ENCODE results near the gene SPC25. TPM values are rescaled to one million over a fixed set of nuclear protein-coding genes. Genes with fewer than 3 reads are reported as not detected.
"Not testable (repeated sequence)": the region's sequence is repeated elsewhere in the genome, so short reads cannot be mapped to it uniquely, and the experiment has no call there.

The SPC25 gene
- total RNA-seq, 1 donor from 2014 or later: 0.55 TPM

DNA sequence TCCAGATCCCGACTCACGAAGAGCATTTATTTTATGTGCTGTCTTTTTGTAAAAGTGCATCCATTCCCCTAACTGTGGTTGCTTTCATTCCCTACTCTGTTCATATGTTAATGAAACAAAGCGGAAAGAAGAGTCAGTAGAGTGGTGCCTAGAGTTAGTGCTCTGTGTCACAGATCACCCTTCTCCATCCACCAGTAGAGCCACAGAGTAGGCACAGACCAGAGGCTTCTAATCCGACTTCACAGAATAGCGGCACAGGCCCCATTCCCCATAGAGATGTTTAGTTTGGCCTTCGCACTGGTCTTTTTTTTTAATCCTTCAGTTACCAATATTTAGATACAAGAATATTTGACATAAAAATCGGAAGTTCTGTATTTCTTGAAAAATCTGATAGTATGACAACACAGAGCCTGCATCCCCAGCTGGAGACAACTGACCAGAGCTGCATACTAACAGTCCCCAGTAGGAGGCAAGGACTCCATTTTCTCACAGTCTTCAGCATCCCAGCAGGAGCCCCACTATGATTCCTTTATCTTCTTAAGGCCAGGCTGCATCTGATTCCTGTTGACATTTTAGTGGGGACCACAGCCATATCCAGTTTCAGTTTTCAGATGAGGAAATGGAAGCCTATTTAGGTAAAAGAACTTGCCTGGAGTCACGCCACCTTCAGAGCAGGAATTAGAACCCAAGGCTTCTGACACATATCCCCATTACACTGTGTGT lies 17.9 kb upstream of the SPC25 start:
- ATAC-seq (no peak), DNase-seq (no peak)
- intact Hi-C loops (cut with micrococcal nuclease): no loop called here

DNA sequence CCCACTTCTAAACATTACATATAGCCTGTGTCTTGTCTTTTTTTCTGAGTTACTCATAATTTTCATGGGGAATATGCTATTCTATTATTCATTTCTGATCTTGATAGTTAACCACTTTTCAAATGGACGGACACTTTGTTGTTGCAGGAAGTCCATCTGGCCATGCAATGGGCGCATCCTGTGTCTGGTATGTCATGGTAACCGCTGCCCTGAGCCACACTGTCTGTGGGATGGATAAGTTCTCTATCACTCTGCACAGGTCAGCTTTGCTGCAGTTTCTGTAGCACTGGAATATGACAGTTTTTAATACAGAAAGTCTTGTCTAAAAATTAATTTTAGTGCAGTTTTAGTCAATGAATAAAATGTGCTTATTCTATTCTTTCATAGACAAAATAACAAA lies 14.1 kb upstream of the SPC25 start:
- no peak for DNase-seq
- intact Hi-C loops (cut with micrococcal nuclease): no loop called here
- ATAC-seq: no peak

DNA sequence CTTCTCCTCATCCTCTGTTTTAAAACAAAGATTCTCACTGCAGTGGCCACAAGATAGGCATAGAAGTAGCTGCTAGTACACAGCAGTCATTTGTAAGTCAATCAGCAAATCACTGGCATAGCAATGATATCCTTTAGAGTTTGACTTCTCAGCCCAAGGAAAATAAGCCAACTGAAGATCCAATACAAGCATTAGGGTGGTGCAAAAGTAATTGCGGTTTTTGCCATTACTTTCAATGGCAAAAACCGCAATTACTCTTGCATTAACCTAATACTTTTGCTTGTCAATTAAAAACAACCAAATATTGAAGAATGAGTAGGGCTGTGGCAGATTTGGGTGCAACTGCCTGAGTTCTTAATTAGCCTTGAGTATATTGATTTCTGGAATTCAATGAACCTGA lies 13.7 kb upstream of the SPC25 start:
- intact Hi-C loops (cut with micrococcal nuclease): no loop called here
- ATAC-seq: no peak
- no peak for DNase-seq

DNA sequence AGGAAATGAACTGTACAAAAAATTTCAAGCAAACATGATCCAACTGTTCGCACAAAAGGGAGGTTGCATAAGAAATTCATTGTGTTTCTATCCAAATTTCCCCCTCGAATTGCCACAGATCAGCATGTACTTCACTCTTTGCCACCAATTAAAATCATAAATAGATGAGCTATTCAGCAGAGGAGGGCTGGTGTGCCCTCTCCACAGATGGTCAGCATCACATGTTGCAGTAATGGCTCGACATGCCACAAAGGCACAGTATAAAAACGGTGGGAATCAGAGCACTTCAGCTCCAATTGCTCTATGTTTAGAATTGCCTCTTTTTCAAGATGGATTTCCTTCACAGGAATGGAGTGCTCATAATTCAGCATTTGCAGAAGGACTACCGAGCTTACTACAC lies 10.8 kb upstream of the SPC25 start, which contains the start of gene G6PC2:
Gene G6PC2 (plus strand): TSS at position 289 of the 400 bp plus-strand sequence. CDS start 41 bp downstream, at position 330.
- DNase-seq (no peak), ATAC-seq (no peak)
- intact Hi-C loops (cut with micrococcal nuclease): no loop called here

DNA sequence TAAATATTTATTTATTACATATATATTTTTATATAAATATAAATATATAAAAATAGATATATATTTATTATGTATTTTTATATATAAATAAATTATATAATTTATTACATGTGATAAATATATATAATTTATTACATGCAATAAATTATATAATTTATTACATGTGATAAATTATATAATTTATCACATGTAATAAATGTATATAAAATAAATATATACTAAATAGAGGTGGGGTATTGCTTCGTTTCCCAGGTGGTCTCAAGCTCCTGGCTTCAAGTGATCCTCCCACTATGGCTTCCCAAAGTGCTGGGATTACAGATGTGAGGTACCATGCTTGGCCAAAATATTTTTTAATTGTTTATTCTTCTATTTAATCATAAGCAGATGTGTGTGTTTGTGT lies 7.2 kb upstream of the SPC25 start:
- ATAC-seq (no peak), DNase-seq (no peak)
- intact Hi-C loops (cut with micrococcal nuclease): no loop called here

DNA sequence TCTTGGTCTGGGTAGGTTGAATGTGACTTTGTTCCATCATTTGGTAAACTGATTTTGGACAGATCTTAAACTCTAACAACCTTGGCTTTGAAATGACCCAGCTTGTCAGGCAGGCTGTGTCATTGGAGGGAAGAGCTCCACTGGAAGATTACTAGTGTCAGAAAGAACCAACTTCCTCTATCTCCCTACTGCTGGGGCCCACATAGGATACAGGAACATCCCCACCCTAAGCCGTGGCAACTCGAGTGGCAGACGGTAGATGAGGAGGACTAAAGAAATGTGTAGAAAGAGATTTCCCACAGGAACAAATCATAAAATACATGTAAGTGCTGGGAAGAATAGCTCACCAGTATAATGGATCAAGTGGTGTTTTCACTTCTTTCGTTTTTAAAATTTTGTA lies 6.6 kb upstream of the SPC25 start:
- DNase-seq (no peak), ATAC-seq (no peak)
- intact Hi-C loops (cut with micrococcal nuclease): no loop called here

DNA sequence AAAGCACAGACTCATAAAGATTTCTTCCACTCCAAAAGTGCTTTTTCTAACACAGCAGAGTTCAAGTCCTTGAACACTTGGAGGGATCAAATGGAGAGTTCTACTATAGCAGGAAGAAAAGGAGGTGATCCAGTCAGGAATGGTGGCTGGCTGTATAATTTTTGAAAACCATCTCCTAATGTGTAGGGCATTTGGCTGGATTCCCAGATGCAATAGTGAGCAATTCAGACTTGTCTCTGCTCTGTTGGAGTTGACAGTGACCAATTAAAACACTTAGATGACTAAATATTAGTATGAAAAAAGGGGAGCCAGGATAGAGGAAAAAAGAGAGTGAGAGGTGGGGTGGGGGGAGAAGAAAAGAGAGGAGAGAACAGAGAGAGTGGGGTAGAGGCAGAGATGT lies 5.5 kb upstream of the SPC25 start:
- DNase-seq: no peak

DNA sequence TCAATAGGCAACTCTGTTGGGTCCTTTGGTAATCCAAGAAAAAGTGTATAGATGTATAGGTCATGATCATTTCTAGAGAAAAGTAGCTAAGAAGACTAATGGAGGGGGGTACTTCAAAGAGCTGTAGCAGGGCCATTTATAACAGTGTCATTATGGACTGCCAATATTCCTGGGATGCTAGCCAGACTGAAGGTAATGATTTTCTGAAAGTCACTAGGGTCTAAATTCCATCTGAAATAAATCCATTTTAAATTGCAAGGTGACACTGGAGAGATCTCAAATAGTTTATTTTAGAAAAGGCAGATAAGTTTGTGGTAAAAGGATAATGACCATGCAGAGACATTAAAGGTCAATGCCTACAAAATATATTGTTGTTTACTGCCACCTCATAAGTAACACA lies 4.5 kb upstream of the SPC25 start:
- intact Hi-C loops (cut with micrococcal nuclease): no loop called here
- ATAC-seq (no peak), DNase-seq (no peak)

More for the DNA sequence above, 5.5 kb upstream of the SPC25 start:
- intact Hi-C loops (cut with micrococcal nuclease): no loop called here
- ATAC-seq: no peak

DNA sequence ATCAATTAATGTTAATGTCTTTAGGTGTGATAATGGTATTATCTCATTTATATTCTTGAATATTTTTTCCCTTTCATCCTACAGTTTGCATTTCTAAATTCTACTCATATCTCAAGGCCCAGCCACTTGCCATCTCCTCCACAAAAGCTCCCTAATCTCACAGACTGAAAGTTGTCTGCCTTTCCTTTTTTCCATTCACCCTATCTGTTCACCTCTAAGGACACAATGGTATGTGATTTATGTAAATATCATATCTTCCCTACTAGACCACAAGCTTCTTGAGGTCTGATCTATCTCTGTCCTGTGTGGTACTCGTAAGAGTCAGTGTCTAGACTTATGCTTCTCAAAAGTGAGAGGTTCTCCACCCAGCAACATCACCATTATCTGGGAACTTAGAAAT lies 3.9 kb upstream of the SPC25 start:
- ATAC-seq (no peak), DNase-seq (no peak)
- intact Hi-C loops (cut with micrococcal nuclease): no loop called here

DNA sequence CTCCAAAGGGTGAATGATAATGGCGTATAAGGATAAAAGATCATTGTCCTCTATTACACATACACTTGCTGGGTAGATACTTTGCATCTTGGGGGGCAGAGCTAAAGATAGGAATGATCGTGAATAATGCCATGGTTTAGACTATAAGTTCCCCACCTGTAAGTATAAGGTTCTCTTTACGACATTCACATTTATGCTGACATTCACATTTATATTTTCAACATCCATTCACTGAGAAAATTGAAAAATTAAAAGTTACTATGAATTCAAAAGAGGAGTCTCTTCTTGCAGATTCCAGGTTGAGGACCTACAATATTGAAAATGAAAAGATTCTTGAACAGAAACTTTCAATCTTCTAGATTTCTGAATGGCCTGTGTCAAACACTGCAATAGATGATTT lies 2.1 kb upstream of the SPC25 start:
- no peak for ATAC-seq

DNA sequence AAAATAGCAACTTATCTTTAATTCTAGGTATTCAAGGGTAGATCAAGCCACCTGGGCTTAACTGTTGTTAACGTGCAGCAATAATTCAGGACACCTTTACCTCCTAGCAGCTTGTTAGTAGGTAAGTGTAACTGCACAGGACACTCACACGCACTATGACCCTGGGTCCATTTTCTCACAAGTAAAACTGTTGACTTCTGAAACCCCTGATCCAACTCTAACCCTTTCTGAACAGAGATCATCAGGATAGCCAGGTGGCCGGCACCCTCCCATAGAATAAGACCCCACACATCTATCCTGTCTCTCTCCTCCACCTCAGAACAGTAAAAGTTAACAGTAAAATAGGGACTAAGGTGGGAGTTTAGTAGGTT lies 610 bp downstream of the SPC25 start:
- DNase-seq: no peak
- intact Hi-C loops (cut with micrococcal nuclease): no loop called here
- no peak for ATAC-seq

More for the DNA sequence above, 2.1 kb upstream of the SPC25 start:
- intact Hi-C loops (cut with micrococcal nuclease): no loop called here
- no peak for DNase-seq

DNA sequence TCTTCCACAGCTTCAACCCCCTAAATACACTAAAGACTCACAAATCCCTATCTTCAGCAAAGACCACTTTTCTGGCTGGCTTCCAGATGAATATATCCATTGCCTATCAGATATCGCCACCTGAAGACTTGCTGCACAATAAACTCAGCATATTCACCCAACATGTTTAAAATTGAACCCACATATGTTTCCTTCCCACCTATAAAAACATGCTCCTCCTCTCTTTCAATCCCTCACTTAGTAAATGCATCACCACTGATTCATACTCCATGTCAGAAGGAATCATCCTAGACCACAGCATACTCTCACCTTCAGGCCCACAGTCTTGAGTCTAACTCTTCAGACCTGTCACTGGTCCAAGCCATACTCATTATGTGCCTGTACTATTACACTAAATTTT lies 5.3 kb downstream of the SPC25 start:
- intact Hi-C loops (cut with micrococcal nuclease): no loop called here
- DNase-seq: no peak
- no peak for ATAC-seq

DNA sequence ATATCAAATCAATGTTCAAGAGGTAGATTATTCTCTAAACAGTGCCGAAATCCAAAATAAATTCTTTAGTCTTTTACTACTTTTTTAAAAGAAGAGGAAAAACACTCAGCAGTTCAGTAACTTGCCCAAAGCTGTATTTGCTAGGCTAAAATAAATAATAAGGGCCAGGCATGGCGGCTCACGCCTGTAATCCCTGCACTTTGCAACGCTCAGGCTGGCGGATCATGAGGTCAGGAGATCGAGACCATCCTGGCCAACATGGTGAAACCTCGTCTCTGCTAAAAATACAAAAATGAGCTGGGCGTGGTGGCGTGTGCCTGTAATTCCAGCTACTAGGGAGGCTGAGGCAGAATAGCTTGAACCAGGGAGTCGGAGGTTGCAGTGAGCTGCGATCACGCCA lies 8.1 kb downstream of the SPC25 start:
- ATAC-seq; intact Hi-C loops (cut with micrococcal nuclease); DNase-seq: not testable (repeated sequence)

DNA sequence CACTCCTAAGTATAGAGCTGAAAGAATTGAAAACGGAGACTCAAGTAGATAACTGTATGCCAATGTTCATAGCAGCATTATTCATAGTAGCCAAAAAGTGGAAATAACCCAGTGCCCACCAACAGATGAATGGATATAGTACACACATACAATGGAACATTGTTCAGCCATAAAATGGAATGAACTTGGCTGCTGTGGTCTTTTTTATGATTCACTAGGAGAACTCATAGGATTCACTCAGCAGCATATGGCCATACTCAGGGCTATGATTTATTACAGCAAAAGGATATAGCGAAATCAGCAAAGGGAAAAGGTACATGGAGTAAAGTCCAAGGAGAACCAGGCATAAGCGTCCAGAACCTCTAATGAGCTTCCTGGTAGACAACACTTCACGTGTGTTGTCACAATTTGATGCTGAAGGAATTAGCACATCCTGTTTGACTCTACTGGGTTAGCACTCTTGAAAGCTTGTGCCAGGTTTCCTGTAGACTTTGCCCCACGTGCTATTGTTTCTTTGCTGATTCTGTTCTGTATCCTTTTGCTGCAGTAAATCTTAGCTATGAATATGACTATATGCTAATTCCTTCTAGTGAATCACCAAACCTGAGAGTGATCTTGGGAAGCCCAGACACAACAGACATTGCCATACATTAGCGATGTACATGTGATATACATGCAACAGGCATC lies 15.7 kb downstream of the SPC25 start:
- DNase-seq (no peak), ATAC-seq (no peak)
- intact Hi-C loops (cut with micrococcal nuclease): no loop called here

DNA sequence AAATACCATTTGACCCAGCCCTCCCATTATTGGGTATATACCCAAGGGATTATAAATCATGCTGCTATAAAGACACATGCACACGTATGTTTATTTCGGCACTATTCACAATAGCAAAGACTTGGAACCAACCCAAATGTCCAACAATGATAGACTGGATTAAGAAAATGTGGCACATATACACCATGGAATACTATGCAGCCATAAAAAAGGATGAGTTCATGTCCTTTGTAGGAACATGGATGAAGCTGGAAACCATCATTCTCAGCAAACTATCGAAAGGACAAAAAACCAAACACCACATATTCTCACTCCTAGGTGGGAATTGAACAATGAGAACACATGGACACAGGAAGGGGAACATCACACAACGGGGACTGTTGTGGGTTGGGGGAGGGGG lies 19.4 kb downstream of the SPC25 start:
- ATAC-seq; DNase-seq; intact Hi-C loops (cut with micrococcal nuclease): not testable (repeated sequence)

DNA sequence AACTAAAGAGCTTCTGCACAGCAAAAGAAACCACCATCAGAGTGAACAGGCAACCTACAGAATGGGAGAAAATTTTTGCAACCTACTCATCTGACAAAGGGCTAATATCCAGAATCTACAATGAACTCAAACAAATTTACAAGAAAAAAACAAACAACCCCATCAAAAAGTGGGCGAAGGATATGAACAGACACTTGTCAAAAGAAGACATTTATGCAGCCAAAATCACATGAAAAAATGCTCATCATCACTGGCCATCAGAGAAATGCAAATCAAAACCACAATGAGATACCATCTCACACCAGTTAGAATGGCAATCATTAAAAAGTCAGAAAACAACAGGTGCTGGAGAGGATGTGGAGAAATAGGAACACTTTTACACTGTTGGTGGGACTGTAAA lies 19.9 kb downstream of the SPC25 start:
- DNase-seq; intact Hi-C loops (cut with micrococcal nuclease); ATAC-seq: not testable (repeated sequence)

DNA sequence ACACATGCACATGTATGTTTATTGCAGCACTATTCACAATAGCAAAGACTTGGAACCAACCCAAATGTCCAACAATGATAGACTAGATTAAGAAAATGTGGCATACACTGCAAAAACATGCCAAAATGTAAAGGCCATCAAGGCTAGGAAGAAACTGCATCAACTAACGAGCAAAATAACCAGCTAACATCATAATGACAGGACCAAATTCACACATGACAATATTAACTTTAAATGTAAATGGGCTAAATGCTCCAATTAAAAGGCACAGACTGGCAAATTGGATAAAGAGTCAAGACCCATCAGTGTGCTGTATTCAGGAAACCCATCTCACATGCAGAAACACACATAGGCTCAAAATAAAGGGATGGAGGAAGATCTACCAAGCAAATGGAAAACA lies 23.1 kb downstream of the SPC25 start:
- ATAC-seq; intact Hi-C loops (cut with micrococcal nuclease); DNase-seq: not testable (repeated sequence)

DNA sequence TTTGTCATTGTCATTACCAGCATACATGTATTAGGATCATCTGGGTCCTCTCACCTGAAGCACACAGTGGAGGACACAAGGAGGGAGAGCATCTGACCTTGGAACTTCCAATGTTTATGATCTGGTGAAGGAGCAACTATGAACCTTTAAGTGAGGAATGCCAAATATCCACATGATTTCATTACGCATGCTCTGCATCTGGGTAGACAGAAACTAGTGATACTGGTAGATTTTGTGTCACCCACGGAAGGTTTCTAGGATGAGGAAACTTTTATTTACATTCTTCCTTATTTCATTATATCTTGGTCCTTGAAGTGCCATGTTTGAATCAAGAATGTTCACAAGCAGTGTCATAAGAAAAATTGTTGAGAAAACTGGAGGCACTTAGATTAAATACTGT lies 32.1 kb downstream of the SPC25 start:
- intact Hi-C loops (cut with micrococcal nuclease): no loop called here
- DNase-seq (no peak), ATAC-seq (no peak)

DNA sequence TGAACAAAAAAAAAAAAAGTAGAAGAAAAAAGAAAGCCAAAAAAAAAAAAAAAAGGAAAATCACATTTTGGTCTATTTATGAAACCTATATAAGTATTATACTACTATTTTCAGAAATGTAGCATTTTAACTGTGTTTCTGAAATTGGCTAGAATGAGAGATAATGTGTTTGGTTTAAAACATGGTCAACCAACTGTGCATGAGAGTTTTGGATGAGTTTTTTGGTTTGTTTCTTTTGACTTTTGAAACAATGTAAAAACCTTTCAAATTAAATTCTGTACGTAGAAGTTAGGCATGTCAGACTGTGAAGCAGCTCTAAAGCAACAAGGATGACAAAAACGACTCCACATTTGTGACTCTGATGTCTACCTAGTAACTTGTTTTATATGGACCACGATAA lies 34.6 kb downstream of the SPC25 start:
- intact Hi-C loops (cut with micrococcal nuclease): no loop called here
- no peak for DNase-seq
- no peak for ATAC-seq

DNA sequence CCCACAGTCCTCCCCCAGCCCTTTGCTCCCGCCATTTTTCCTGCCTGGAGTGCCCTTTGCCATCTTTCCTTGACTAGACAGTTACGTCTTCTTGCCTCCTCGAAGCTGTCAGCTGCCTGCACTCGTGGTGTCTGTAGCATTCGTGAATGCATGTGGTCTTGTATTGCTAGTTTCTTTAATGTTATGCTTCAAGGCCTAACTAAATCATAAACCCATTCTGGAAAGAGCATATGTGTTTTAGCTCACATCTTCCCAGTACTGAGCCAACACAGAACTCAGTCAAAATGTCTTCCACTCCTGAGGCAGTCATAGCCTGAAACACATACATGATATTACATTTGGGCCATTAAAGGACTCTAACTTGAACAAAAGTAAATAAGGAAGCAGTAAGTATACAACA lies 35.6 kb downstream of the SPC25 start:
- intact Hi-C loops (cut with micrococcal nuclease): no loop called here
- no peak for DNase-seq
- ATAC-seq: no peak

DNA sequence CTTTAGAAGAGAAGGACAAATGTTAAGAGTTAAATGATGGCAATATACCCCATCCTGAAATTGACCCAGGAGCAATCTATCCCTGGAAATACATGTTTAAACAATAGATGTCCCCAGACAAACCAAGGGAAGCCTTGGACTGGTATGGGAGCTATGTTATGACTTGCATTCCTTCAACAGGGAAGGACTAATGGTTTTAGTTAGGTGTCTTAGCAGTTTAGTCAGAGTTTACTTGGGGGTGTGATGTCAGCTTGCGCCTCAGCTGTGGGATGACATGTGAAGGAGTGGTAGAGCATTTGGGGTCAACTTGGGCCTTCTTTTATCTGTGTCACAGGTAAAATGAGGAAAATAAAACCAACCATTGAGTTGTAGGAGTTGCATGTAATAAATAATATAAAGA lies 36.8 kb downstream of the SPC25 start:
- ATAC-seq: no peak
- intact Hi-C loops (cut with micrococcal nuclease): no loop called here
- no peak for DNase-seq
